GM10266 (cell line): Measurements from ENCODE around the gene EIF2B2.

ENCODE experiments used
- DNase-seq: peaks from one replicate; pipeline ENCODE4 v3.0.0; 2012; ENCODE audit errors: extremely low spot score
- CTCF ChIP-seq: IDR thresholded peaks from 2 replicates; pipeline ENCODE4 v1.5.1; 2012; ENCODE audit warnings: mild to moderate bottlenecking, low read depth; ENCODE audit not compliant: control insufficient read depth, insufficient read depth; ENCODE audit errors: missing control alignments

The EIF2B2 gene

GRCh38 chr14:74956280-74957072 is 46.2 kb upstream of the EIF2B2 start:
- no peak for DNase-seq
- TF ChIP-seq CTCF = no peak

GRCh38 chr14:74959596-74960180 is 43.0 kb upstream of the EIF2B2 start:
- DNase-seq = no peak
- TF ChIP-seq CTCF = no peak

- no peak for TF ChIP-seq CTCF
- no peak for DNase-seq
Observed at GRCh38 chr14:74960736-74961135, 42.0 kb upstream of the EIF2B2 start.

GRCh38 chr14:74961238-74961911 is 41.3 kb upstream of the EIF2B2 start:
- DNase-seq = no peak
- no peak for TF ChIP-seq CTCF

- no peak for DNase-seq
- TF ChIP-seq CTCF = no peak
Observed at GRCh38 chr14:74962046-74962445, 40.7 kb upstream of the EIF2B2 start.

- no peak for TF ChIP-seq CTCF
- DNase-seq = no peak
Observed at GRCh38 chr14:74962493-74962892, 40.2 kb upstream of the EIF2B2 start.
